Keratinocyte (primary cell): ENCODE results near the gene ENTREP1. TPM values are rescaled to one million over a fixed set of nuclear protein-coding genes. Genes with fewer than 3 reads are reported as not detected.

Experiments
- DNase-seq: peaks from one replicate; pipeline ENCODE4 v3.0.0-alpha.2; 2011; ENCODE audit warnings: low read depth, missing footprints, low spot score
- FAIRE-seq: peaks from 2 replicates; lab custom pipeline; 2011; peaks lifted over from hg19 to GRCh38; lab: Jason Lieb, UNC
- H2AFZ ChIP-seq: 2 replicates; pipeline ENCODE4 v1.6.0; 2012; ENCODE audit warnings: low read length, control low read depth, inconsistent platforms; ENCODE audit not compliant: control insufficient read depth
- H3K27ac ChIP-seq: 2 replicates; pipeline ENCODE4 v1.5.1; 2011; ENCODE audit warnings: low read length; ENCODE audit not compliant: control insufficient read depth, insufficient read depth
- H3K27me3 ChIP-seq: 3 replicates; pipeline ENCODE4 v1.6.0; 2011; ENCODE audit warnings: low read length; ENCODE audit not compliant: control insufficient read depth, insufficient read depth; ENCODE audit errors: extremely low read depth
- H3K36me3 ChIP-seq, 2 experiments: 2 replicates in 1 of 2; 3 replicates in 1 of 2; pipeline ENCODE4 v1.5.1; 2011; ENCODE audit warnings: low read length in 2 of 2, mild to moderate bottlenecking in 1 of 2; ENCODE audit not compliant: control insufficient read depth in 2 of 2, insufficient read depth in 2 of 2; ENCODE audit errors: extremely low read depth in 1 of 2
- H3K4me1 ChIP-seq: 3 replicates; pipeline ENCODE4 v1.5.1; 2011; ENCODE audit warnings: low read length; ENCODE audit not compliant: control insufficient read depth, insufficient read depth; ENCODE audit errors: extremely low read depth
- H3K4me2 ChIP-seq: 3 replicates; pipeline ENCODE4 v1.6.0; 2011; ENCODE audit warnings: low read depth, low read length; ENCODE audit not compliant: control insufficient read depth, insufficient read depth; ENCODE audit errors: extremely low read depth
- H3K4me3 ChIP-seq, 3 experiments: fragments of 200-600 bp in 1 of 3; sonication (generic) in 1 of 3; 2 replicates in 2 of 3; 3 replicates in 1 of 3; pipeline ENCODE4 v1.5.1; 2011 to 2016; ENCODE audit warnings: low read length in 3 of 3, mild to moderate bottlenecking in 3 of 3, control low read depth in 2 of 3, inconsistent platforms in 1 of 3, low read depth in 1 of 3, mixed read lengths in 1 of 3, mixed run types in 1 of 3, moderate library complexity in 1 of 3; ENCODE audit not compliant: control insufficient read depth in 2 of 3, insufficient read depth in 2 of 3; ENCODE audit errors: extremely low read depth in 1 of 3
- H3K79me2 ChIP-seq: 2 replicates; pipeline ENCODE4 v1.6.0; 2012; ENCODE audit warnings: low read length; ENCODE audit not compliant: control insufficient read depth, insufficient read depth
- H3K9ac ChIP-seq: 3 replicates; pipeline ENCODE4 v1.6.0; 2011; ENCODE audit warnings: low read length; ENCODE audit not compliant: control insufficient read depth, insufficient read depth; ENCODE audit errors: extremely low read depth
- H3K9me1 ChIP-seq: 3 replicates; pipeline ENCODE4 v1.6.0; 2011; ENCODE audit warnings: low read length; ENCODE audit not compliant: control insufficient read depth, insufficient read depth; ENCODE audit errors: extremely low read depth
- H3K9me3 ChIP-seq: 2 replicates; pipeline ENCODE4 v1.5.1; 2012; ENCODE audit warnings: low read depth, low read length; ENCODE audit not compliant: control insufficient read depth
- H4K20me1 ChIP-seq: 3 replicates; pipeline ENCODE4 v1.6.0; 2011; ENCODE audit warnings: low read length; ENCODE audit not compliant: control insufficient read depth, insufficient read depth; ENCODE audit errors: extremely low read depth
- CTCF ChIP-seq, 3 experiments: IDR thresholded peaks in 1 of 3; conservative IDR thresholded peaks in 1 of 3; optimal IDR thresholded peaks in 1 of 3; 2 replicates in 2 of 3; 3 replicates in 1 of 3; pipeline versions ENCODE3 to v1.5.1; 2011; ENCODE audit warnings: low read length in 3 of 3, mild to moderate bottlenecking in 3 of 3, moderate library complexity in 2 of 3, control low read depth in 1 of 3, inconsistent platforms in 1 of 3; ENCODE audit not compliant: insufficient read depth in 2 of 3; ENCODE audit errors: extremely low read depth in 1 of 3
- EZH2 ChIP-seq: IDR thresholded peaks from one replicate; pipeline ENCODE4 v1.6.1; 2012; ENCODE audit warnings: inconsistent platforms, mild to moderate bottlenecking, low read length, moderate library complexity
- dilution Hi-C: fragments of 300-500 bp; cut with MboI; formaldehyde crosslinking; loops from one replicate; pipeline ENCODE4 v1.7.0; 2020; ENCODE audit warnings: low sequenced_read_pairs; ENCODE audit not compliant: extremely low pct_ligation_motif_present
- polyA plus RNA-seq, 5 experiments: library from polyadenylated mRNA; depleted of rRNA in 3 of 5; stranded (reverse) in 3 of 5; stranded (forward) in 1 of 5; unstranded in 1 of 5; fragments of >200 nt; gene quantifications; 1 replicate in 1 of 5; 2 replicates in 3 of 5; 3 replicates in 1 of 5; pipeline versions ENCODE4 v1.2.1 to v1.2.3, GENCODE V29; 2011 to 2012; ENCODE audit warnings: missing spikeins in 2 of 5, low read depth in 1 of 5, low replicate concordance in 1 of 5

ENTREP1 gene
- polyA plus RNA-seq, 1 donor (not counting 4 experiments of a cell fraction or from before 2014, with no cell fraction given): 0.52 TPM

- DNase-seq (peak; percentile 41), FAIRE-seq (peak; percentile 79)
- no peaks in the 10 kb centered on the region for H3K36me3 ChIP-seq
- H3K9me1 ChIP-seq: no peaks in the 10 kb centered on the region
- peak overlapping the region; percentile 33 for H3K4me2 ChIP-seq
- H3K9ac ChIP-seq: no peak overlapping the region
- H3K79me2 ChIP-seq: no peaks in the 10 kb centered on the region
- H3K4me3 ChIP-seq: no peak overlapping the region
- H3K27me3 ChIP-seq: peaks cover 4% of the 10 kb centered on the region
- H2AFZ ChIP-seq: peak overlapping the region; percentile 40
- no peak for TF ChIP-seq CTCF (optimal IDR thresholded peaks at IDR 0.05 in 1 of 3, IDR thresholded peaks at IDR 0.05 in 1 of 3, conservative IDR thresholded peaks at IDR 0.05 in 1 of 3; ENCODE audit: extremely low read depth in 1 of 3, insufficient read depth in 2 of 3, low read length in 3 of 3)
- no peak for TF ChIP-seq EZH2
- no peaks in the 10 kb centered on the region for H4K20me1 ChIP-seq
- H3K27ac ChIP-seq: no peak overlapping the region
- peaks cover 22% of the 10 kb centered on the region for H3K4me1 ChIP-seq
- H3K9me3 ChIP-seq: no peaks in the 10 kb centered on the region
- dilution Hi-C loops: no loop called here
Observed at GRCh38 chr9:69331444-69331843, 6.4 kb downstream of the ENTREP1 start.

DNA sequence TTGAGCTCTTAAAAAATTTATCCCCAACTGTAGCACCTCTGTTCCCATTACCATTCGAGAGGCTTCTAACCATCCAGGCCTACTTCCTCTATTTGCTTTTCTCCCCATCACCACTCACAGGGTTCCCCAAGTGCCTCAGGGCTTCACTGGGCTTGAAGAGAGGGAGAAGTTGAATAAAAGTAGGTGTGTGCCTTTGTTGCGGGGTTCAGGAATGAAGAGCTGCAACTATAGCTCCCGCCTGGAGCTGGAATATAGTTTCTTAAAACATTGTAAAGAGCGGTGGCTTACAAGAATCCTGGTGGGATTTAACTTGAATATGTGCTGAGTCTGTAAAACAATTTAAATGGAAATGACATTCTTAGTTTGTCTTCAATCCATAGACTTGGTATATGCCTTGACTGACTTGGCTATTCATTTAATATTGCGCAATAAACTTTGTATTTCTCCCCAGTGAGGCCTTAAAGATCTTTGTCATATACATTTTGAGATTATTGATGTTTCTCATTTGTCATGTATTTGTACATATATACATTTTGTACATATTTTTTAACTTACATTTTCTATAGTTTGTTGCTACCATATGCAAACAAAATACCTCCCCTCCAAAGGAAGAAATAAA, 7.2 kb downstream of the ENTREP1 start:
- peaks cover 22% of the 10 kb centered on the region for H3K4me1 ChIP-seq
- DNase-seq: no peak
- no peak overlapping the region for H3K27ac ChIP-seq
- no peak overlapping the region for H3K9ac ChIP-seq
- H2AFZ ChIP-seq: no peak overlapping the region
- peak overlapping the region; percentile 33 for H3K4me2 ChIP-seq
- H3K9me1 ChIP-seq: no peaks in the 10 kb centered on the region
- no peaks in the 10 kb centered on the region for H4K20me1 ChIP-seq
- H3K4me3 ChIP-seq: no peak overlapping the region
- TF ChIP-seq EZH2: no peak
- no peaks in the 10 kb centered on the region for H3K27me3 ChIP-seq
- dilution Hi-C loops: no loop called here
- no peak for FAIRE-seq
- no peaks in the 10 kb centered on the region for H3K79me2 ChIP-seq
- no peaks in the 10 kb centered on the region for H3K9me3 ChIP-seq
- no peaks in the 10 kb centered on the region for H3K36me3 ChIP-seq

DNA sequence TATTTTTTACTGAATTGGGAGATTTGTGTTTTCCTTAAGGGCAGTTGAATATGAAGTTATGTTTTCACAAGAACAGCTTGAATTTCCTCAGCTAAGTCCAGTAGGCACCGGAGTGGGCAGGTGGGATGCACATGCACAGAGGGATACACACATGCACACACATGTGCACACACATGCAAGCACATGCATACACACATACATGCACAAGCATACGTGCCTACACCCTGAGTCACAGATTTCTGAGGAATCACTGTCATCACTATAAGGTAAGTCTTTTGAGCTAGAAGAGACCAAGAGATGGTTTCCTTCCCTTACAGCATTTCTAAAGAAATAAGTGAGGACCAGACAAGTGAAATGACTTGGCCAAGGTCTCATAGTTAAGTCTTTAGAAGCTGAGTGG, 8.7 kb downstream of the ENTREP1 start:
- Histone ChIP-seq H3K9ac (no peak overlapping the region), H4K20me1 (no peaks in the 10 kb centered on the region), H3K9me1 (no peaks in the 10 kb centered on the region), H3K79me2 (no peaks in the 10 kb centered on the region), H3K36me3 (no peaks in the 10 kb centered on the region), H3K9me3 (no peaks in the 10 kb centered on the region), H3K4me2 (no peak overlapping the region), H3K27ac (no peak overlapping the region), H3K27me3 (no peaks in the 10 kb centered on the region), H3K4me1 (peaks cover 22% of the 10 kb centered on the region), H2AFZ (no peak overlapping the region), H3K4me3 (no peak overlapping the region)
- TF ChIP-seq CTCF (optimal IDR thresholded peaks at IDR 0.05 in 1 of 3, IDR thresholded peaks at IDR 0.05 in 1 of 3, conservative IDR thresholded peaks at IDR 0.05 in 1 of 3; ENCODE audit: extremely low read depth in 1 of 3, insufficient read depth in 2 of 3, low read length in 3 of 3) (no peak), EZH2 (no peak)
- FAIRE-seq (peak; percentile 63), DNase-seq (no peak)
- dilution Hi-C loops: no loop called here
